Astrocyte (in vitro differentiated cells and primary cell): Measurements from ENCODE around the gene GHITM.

Experiments
- CTCF ChIP-seq: IDR thresholded peaks from 2 replicates; pipeline ENCODE4 v1.5.1; 2011; ENCODE audit warnings: low read depth, mild to moderate bottlenecking, inconsistent platforms, low read length, moderate library complexity; ENCODE audit not compliant: insufficient read depth
- EZH2 ChIP-seq: IDR thresholded peaks from 2 replicates; pipeline ENCODE4 v1.6.1; 2012; ENCODE audit warnings: mild to moderate bottlenecking, low read length, inconsistent platforms; ENCODE audit not compliant: insufficient read depth

GRCh38 chr10:84184517-84184916 lies 45.2 kb downstream of the GHITM start:
- TF ChIP-seq EZH2, result no peak
- no peak for TF ChIP-seq CTCF
